Thoracic aorta (tissue), 2 donors: ENCODE data around the gene AK5. TPM values are rescaled to one million over a fixed set of nuclear protein-coding genes. Genes with fewer than 3 reads are reported as not detected.
"Not testable (repeated sequence)": the region's sequence is repeated elsewhere in the genome, so short reads cannot be mapped to it uniquely, and the experiment has no call there.

Experiments
- ATAC-seq: fragments of 150-250 bp; one replicate; pipeline ENCODE4 v1.8.0; 2017; ENCODE audit warnings: low read depth; ENCODE audit not compliant: insufficient number of reproducible peaks, low FRiP score
- DNase-seq: peaks from one replicate; pipeline ENCODE4 v3.0.0-alpha.2; 2020; ENCODE audit warnings: low spot score
- H3K27ac ChIP-seq, 2 donors: fragments of 200-600 bp; sonication (generic); 1 replicate in 1 of 2; 2 replicates in 1 of 2; pipeline ENCODE4 v1.5.1; 2016; ENCODE audit warnings: mild to moderate bottlenecking in 2 of 2, moderate library complexity in 2 of 2
- H3K27me3 ChIP-seq: fragments of 200-600 bp; sonication (generic); replicated peaks from 2 replicates; pipeline ENCODE4 v1.6.0; 2016; ENCODE audit warnings: mild to moderate bottlenecking; ENCODE audit not compliant: insufficient read depth
- H3K36me3 ChIP-seq: fragments of 200-600 bp; sonication (generic); one replicate; pipeline ENCODE4 v1.5.1; 2016
- H3K4me1 ChIP-seq, 2 donors: fragments of 200-600 bp; sonication (generic); 1 replicate in 1 of 2; 2 replicates in 1 of 2; pipeline versions ENCODE4 v1.5.1 to v1.6.0; 2016; ENCODE audit warnings: low read depth in 2 of 2, mild to moderate bottlenecking in 1 of 2; ENCODE audit not compliant: control insufficient read depth in 1 of 2
- H3K4me3 ChIP-seq: fragments of 200-600 bp; sonication (generic); 2 replicates; pipeline ENCODE4 v1.5.1; 2016; ENCODE audit warnings: mild to moderate bottlenecking
- H3K9me3 ChIP-seq: fragments of 200-600 bp; sonication (generic); 2 replicates; pipeline ENCODE4 v1.5.1; 2016
- total RNA-seq, 2 donors: library from RNA; depleted of rRNA; stranded (reverse); fragments of >200 nt; gene quantifications; one replicate each; pipeline versions ENCODE4 v1.1.0 to v1.2.3, GENCODE V29; 2016
- TF ChIP-seq, protein P1 (sequence below): fragments of 200-600 bp; sonication (generic); IDR thresholded peaks from one replicate; pipeline ENCODE4 v1.5.1; 2019; ENCODE audit warnings: antibody characterized with exemption

Gene AK5
- total RNA-seq, 2 donors from 2014 or later, result 0.56 to 1.4 TPM

- Histone ChIP-seq H3K27ac (no peak overlapping the region), H3K4me1 (peaks cover 0 to 4% of the 10 kb centered on the region in 2 donors), H3K4me3 (no peak overlapping the region), H3K27me3 (no peaks in the 10 kb centered on the region), H3K36me3 (no peaks in the 10 kb centered on the region), H3K9me3 (no peaks in the 10 kb centered on the region)
- no peak for DNase-seq
- TF ChIP-seq, protein P1, sequence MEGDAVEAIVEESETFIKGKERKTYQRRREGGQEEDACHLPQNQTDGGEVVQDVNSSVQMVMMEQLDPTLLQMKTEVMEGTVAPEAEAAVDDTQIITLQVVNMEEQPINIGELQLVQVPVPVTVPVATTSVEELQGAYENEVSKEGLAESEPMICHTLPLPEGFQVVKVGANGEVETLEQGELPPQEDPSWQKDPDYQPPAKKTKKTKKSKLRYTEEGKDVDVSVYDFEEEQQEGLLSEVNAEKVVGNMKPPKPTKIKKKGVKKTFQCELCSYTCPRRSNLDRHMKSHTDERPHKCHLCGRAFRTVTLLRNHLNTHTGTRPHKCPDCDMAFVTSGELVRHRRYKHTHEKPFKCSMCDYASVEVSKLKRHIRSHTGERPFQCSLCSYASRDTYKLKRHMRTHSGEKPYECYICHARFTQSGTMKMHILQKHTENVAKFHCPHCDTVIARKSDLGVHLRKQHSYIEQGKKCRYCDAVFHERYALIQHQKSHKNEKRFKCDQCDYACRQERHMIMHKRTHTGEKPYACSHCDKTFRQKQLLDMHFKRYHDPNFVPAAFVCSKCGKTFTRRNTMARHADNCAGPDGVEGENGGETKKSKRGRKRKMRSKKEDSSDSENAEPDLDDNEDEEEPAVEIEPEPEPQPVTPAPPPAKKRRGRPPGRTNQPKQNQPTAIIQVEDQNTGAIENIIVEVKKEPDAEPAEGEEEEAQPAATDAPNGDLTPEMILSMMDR, result no peak
- no peak for ATAC-seq
These were observed 133.8 kb downstream of the AK5 start for GRCh38 chr1:77415579-77415978.

DNA sequence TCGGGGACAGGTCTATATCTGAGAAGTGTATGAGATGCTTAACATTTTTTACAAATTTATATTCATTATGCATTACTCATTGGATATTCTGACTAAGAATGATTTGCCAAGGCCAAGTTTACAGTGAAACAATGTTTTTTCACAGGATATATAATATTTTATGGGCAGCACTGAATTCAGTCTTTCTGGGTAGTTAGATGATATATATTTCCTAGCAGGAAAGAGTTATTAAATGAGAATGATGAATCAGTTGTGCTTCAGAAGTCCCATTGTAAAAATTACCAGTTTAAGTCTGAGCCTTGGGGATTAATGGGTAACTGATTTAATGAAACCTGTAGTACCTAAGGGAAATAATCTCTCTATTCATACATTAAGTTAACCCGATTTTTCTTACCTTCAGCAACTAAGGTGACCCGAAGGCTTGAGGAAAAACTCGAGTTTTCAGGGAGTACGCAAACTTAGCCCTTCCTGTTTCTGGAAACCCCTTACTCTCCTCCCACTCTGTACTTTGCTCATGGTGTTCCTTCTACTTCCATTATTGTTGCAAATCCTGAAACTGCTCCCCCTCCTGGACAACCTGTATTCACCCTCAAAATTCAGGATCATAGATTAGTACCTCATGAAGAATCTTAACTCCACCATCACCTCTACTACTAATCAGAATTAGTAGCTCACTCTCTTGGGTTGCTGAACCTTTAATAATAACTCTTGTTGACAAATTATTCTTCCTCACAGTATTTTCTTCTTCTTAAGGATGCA, 135.1 kb downstream of the AK5 start:
- Histone ChIP-seq H3K9me3 (no peaks in the 10 kb centered on the region), H3K27ac (no peak overlapping the region), H3K4me1 (peaks cover 6 to 16% of the 10 kb centered on the region in 2 donors), H3K27me3 (no peaks in the 10 kb centered on the region), H3K36me3 (no peaks in the 10 kb centered on the region), H3K4me3 (no peak overlapping the region)
- TF ChIP-seq, protein P1, result no peak
- ATAC-seq, result no peak
- no peak for DNase-seq

GRCh38 chr1:77418055-77418454, 136.2 kb downstream of the AK5 start:
- not testable (repeated sequence) for H3K9me3 ChIP-seq, H3K27ac ChIP-seq, ATAC-seq, H3K36me3 ChIP-seq, H3K4me3 ChIP-seq, H3K27me3 ChIP-seq, DNase-seq
- H3K4me1 ChIP-seq, result peaks cover 6 to 16% of the 10 kb centered on the region in 2 donors

DNA sequence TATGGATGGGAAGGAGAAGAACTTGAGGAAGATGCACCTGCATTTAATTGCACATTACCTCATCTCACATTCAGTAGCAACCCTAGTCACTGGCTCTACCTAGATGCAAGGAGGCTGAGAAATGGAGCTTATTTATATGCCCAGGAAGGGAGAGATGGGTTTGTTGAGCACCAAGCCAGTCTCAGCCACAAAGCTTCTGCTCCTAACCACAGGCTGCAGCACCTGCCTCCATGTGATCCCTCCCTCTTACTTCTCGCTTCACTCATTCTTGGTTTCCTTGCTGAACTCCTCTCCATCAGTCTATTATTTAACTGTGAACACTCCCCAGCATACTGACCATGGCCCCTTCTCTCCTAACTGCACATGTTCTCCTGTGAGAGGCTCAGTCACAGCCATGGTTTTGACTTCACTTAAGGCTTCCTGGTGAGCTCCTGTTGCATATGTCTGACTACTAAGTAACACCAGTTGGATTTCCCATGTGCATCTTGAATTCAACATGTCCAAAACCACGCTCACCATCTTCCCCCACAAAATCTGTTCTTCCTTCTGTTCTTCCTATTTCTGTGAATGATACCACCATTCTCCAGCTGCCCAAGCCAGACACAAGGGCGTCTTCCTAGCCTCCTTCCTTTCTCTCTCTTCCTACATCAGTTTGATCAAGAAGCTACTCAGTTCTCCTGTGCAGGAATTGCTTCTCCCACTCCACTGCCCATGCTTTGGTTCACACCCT, 139.8 kb downstream of the AK5 start:
- TF ChIP-seq, protein P1, result no peak
- no peak for ATAC-seq
- no peaks in the 10 kb centered on the region for H3K36me3 ChIP-seq
- H3K27ac ChIP-seq, result no peak overlapping the region
- no peak for DNase-seq
- H3K4me3 ChIP-seq, result no peak overlapping the region
- H3K4me1 ChIP-seq, result peaks cover 6 to 16% of the 10 kb centered on the region in 2 donors
- H3K27me3 ChIP-seq, result no peaks in the 10 kb centered on the region
- no peaks in the 10 kb centered on the region for H3K9me3 ChIP-seq

GRCh38 chr1:77424236-77424635, 142.4 kb downstream of the AK5 start:
- Histone ChIP-seq H3K4me1 (peaks cover 6 to 16% of the 10 kb centered on the region in 2 donors), H3K27ac (no peak overlapping the region), H3K4me3 (no peak overlapping the region), H3K27me3 (no peaks in the 10 kb centered on the region), H3K36me3 (no peaks in the 10 kb centered on the region), H3K9me3 (no peaks in the 10 kb centered on the region)
- DNase-seq (no peak), ATAC-seq (no peak)
- TF ChIP-seq, protein P1, result no peak
